ENCODE data around the gene STX12.

GRCh38 chr1:27861436-27861835 lies 88.4 kb downstream of the STX12 start:
- TF ChIP-seq SP1 (IDR thresholded peaks at IDR 0.05) (no peak), FOXA1 (IDR thresholded peaks at IDR 0.05) (no peak), SUZ12 (IDR thresholded peaks at IDR 0.05) (no peak), ARNT (IDR thresholded peaks at IDR 0.05) (no peak), L3MBTL2 (conservative IDR thresholded peaks at IDR 0.05) (no peak), PKNOX1 (IDR thresholded peaks at IDR 0.05) (no peak), FOXM1 (IDR thresholded peaks at IDR 0.05; ENCODE audit: borderline replicate concordance) (no peak), NFRKB (IDR thresholded peaks at IDR 0.05) (no peak), BHLHE40 (IDR thresholded peaks at IDR 0.05; ENCODE audit: borderline replicate concordance) (no peak), TARDBP (IDR thresholded peaks at IDR 0.05) (no peak), LEF1 (IDR thresholded peaks at IDR 0.05; ENCODE audit: borderline replicate concordance) (no peak)
